ENCODE data around the gene FBXO4.

DNA sequence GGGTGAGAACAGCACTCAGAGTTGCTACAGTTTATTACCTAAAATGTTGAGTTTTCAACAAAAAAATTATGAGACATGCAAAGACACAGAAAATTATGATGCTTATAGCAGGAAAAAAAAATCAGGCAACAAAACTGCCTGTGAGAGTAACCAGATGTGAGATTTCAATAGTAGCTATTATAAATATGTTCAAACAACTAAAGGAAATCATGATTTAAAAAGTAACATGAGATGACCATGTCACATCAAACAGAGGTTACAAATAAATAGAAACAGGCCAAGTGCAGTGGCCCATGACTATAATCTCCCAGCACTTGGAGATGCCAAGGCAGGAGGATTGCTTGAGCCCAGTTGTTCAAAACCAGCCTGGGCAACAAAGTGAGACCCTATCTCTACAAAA lies 33.0 kb upstream of the FBXO4 start:
- TF ChIP-seq, protein P1, sequence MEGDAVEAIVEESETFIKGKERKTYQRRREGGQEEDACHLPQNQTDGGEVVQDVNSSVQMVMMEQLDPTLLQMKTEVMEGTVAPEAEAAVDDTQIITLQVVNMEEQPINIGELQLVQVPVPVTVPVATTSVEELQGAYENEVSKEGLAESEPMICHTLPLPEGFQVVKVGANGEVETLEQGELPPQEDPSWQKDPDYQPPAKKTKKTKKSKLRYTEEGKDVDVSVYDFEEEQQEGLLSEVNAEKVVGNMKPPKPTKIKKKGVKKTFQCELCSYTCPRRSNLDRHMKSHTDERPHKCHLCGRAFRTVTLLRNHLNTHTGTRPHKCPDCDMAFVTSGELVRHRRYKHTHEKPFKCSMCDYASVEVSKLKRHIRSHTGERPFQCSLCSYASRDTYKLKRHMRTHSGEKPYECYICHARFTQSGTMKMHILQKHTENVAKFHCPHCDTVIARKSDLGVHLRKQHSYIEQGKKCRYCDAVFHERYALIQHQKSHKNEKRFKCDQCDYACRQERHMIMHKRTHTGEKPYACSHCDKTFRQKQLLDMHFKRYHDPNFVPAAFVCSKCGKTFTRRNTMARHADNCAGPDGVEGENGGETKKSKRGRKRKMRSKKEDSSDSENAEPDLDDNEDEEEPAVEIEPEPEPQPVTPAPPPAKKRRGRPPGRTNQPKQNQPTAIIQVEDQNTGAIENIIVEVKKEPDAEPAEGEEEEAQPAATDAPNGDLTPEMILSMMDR (IDR thresholded peaks at IDR 0.05): no peak
- no peak for TF ChIP-seq POLR2A (IDR thresholded peaks at IDR 0.05)
